Smooth muscle cell (in vitro differentiated cells): Measurements from ENCODE around the gene TNS1. TPM values are rescaled to one million over a fixed set of nuclear protein-coding genes. Genes with fewer than 3 reads are reported as not detected.

Experiments used
- DNase-seq: peaks from one replicate; lab custom pipeline; 2025; ENCODE audit not compliant: unreplicated experiment; lab: John Stamatoyannopoulos, UW
- H2AFZ ChIP-seq: fragments of 200-600 bp; sonication (generic); 2 replicates; pipeline ENCODE4 v1.6.0; 2016; ENCODE audit warnings: antibody characterized with exemption, low read depth, mild to moderate bottlenecking
- H3F3A ChIP-seq: fragments of 200-600 bp; sonication (generic); 2 replicates; pipeline ENCODE4 v1.6.0; 2017; ENCODE audit warnings: antibody characterized with exemption, low read depth
- H3K27ac ChIP-seq: fragments of 200-600 bp; sonication (generic); 2 replicates; pipeline ENCODE4 v1.5.1; 2016; ENCODE audit warnings: low read depth, mild to moderate bottlenecking
- H3K27me3 ChIP-seq: fragments of 200-600 bp; sonication (generic); 2 replicates; pipeline ENCODE4 v1.6.1; 2016; ENCODE audit warnings: low read depth, mild to moderate bottlenecking
- H3K36me3 ChIP-seq: fragments of 200-600 bp; sonication (generic); 2 replicates; pipeline ENCODE4 v1.5.1; 2016; ENCODE audit warnings: low read depth
- H3K4me1 ChIP-seq: fragments of 200-600 bp; sonication (generic); 2 replicates; pipeline ENCODE4 v1.5.1; 2016; ENCODE audit warnings: low read depth
- H3K4me2 ChIP-seq: fragments of 200-600 bp; sonication (generic); 2 replicates; pipeline ENCODE4 v1.6.0; 2016; ENCODE audit warnings: mild to moderate bottlenecking
- H3K4me3 ChIP-seq: fragments of 200-600 bp; sonication (generic); 2 replicates; pipeline ENCODE4 v1.5.1; 2016; ENCODE audit warnings: mild to moderate bottlenecking
- H3K79me2 ChIP-seq: fragments of 200-600 bp; sonication (generic); 2 replicates; pipeline ENCODE4 v1.6.0; 2016; ENCODE audit warnings: low read depth, mild to moderate bottlenecking
- H3K9ac ChIP-seq: fragments of 200-600 bp; sonication (generic); 2 replicates; pipeline ENCODE4 v1.6.0; 2016; ENCODE audit warnings: low read depth
- H3K9me3 ChIP-seq: fragments of 200-600 bp; sonication (generic); replicated peaks from 2 replicates; pipeline ENCODE4 v1.5.1; 2016; ENCODE audit warnings: low read depth
- H4K20me1 ChIP-seq: fragments of 200-600 bp; sonication (generic); 2 replicates; pipeline ENCODE4 v1.6.0; 2016; ENCODE audit warnings: low read depth
- CTCF ChIP-seq: fragments of 200-600 bp; sonication (generic); IDR thresholded peaks from 2 replicates; pipeline ENCODE4 v1.5.1; 2017; ENCODE audit warnings: borderline replicate concordance, mild to moderate bottlenecking, antibody characterized with exemption; ENCODE audit not compliant: insufficient read depth, poor library complexity, severe bottlenecking
- WGBS: methylation state at CpG from one replicate; pipeline ENCODE4 v1.1.7; 2016; ENCODE audit warnings: low lambda C conversion rate; 5-methylcytosine and 5-hydroxymethylcytosine counted together
- polyA plus RNA-seq: library from polyadenylated mRNA; unstranded; fragments of >200 nt; fragmentation: Nextera tagmentation; extraction: Ambion mirVana; gene quantifications from 2 replicates; pipeline ENCODE4 v1.2.1, GENCODE V29; 2016
- total RNA-seq: library from RNA; depleted of rRNA; stranded (reverse); fragments of >200 nt; gene quantifications from 2 replicates; pipeline ENCODE4 v1.2.3, GENCODE V29; 2014

The TNS1 gene
- total and polyA plus RNA-seq, 2 experiments from 2014 or later = 52.3 to 61.5 TPM

- H3K9ac ChIP-seq = no peak overlapping the region
- H3K27me3 ChIP-seq = peaks cover 44% of the 10 kb centered on the region
- H3K4me1 ChIP-seq = peaks cover 5% of the 10 kb centered on the region
- H2AFZ ChIP-seq = no peak overlapping the region
- H3K9me3 ChIP-seq = no peaks in the 10 kb centered on the region
- H3K4me3 ChIP-seq = no peak overlapping the region
- H3F3A ChIP-seq = no peaks in the 10 kb centered on the region
- no peak overlapping the region for H3K4me2 ChIP-seq
- WGBS = 63% methylated on average over 2 of the region's 2 CpGs
- no peak for DNase-seq
- TF ChIP-seq CTCF = no peak
- no peaks in the 10 kb centered on the region for H4K20me1 ChIP-seq
- H3K79me2 ChIP-seq = no peaks in the 10 kb centered on the region
- no peak overlapping the region for H3K27ac ChIP-seq
- H3K36me3 ChIP-seq = no peaks in the 10 kb centered on the region
Measured at GRCh38 chr2:218039171-218039570, 36.4 kb upstream of the TNS1 start.

- Histone ChIP-seq H3K4me1 (peaks cover 8% of the 10 kb centered on the region), H3K27me3 (peaks cover 47% of the 10 kb centered on the region), H3K36me3 (no peaks in the 10 kb centered on the region), H4K20me1 (no peaks in the 10 kb centered on the region), H3K79me2 (no peaks in the 10 kb centered on the region), H3K9me3 (no peaks in the 10 kb centered on the region), H3K4me3 (no peak overlapping the region), H3K9ac (no peak overlapping the region), H3K4me2 (no peak overlapping the region), H3K27ac (no peak overlapping the region), H2AFZ (no peak overlapping the region), H3F3A (no peaks in the 10 kb centered on the region)
- peak; percentile 8 for TF ChIP-seq CTCF
- no peak for DNase-seq
- WGBS = 54% methylated on average over 5 of the region's 5 CpGs
Measured at GRCh38 chr2:218036371-218036770, 33.6 kb upstream of the TNS1 start.

- Histone ChIP-seq H3K79me2 (no peaks in the 10 kb centered on the region), H2AFZ (no peak overlapping the region), H3K4me2 (no peak overlapping the region), H3F3A (peaks cover 3% of the 10 kb centered on the region), H3K4me3 (no peak overlapping the region), H3K36me3 (no peaks in the 10 kb centered on the region), H3K4me1 (peaks cover 8% of the 10 kb centered on the region), H4K20me1 (no peaks in the 10 kb centered on the region), H3K27ac (no peak overlapping the region), H3K9me3 (no peaks in the 10 kb centered on the region), H3K27me3 (peaks cover 39% of the 10 kb centered on the region), H3K9ac (no peak overlapping the region)
- WGBS = 84% methylated on average over 12 of the region's 12 CpGs
- no peak for TF ChIP-seq CTCF
- no peak for DNase-seq
Measured at GRCh38 chr2:218035463-218036100, 32.8 kb upstream of the TNS1 start.
